Ramos (cell line): ENCODE results near the gene CLINT1.
"Not testable (repeated sequence)": the region's sequence is repeated elsewhere in the genome, so short reads cannot be mapped to it uniquely, and the experiment has no call there.

Source experiments
- in situ Hi-C: fragments of 300-500 bp; cut with MboI; formaldehyde crosslinking; loops from one replicate; pipeline ENCODE4 v1.14.3; 2022; ENCODE audit warnings: low sequenced_read_pairs; ENCODE audit not compliant: unreplicated experiment

Gene CLINT1

GRCh38 chr5:157864067-157864466 lies 5.1 kb upstream of the CLINT1 start:
- in situ Hi-C loops, result no loop called here

GRCh38 chr5:157862183-157862851 lies 3.4 kb upstream of the CLINT1 start:
- in situ Hi-C loops, result no loop called here

- in situ Hi-C loops, result no loop called here
Measured at GRCh38 chr5:157860898-157861890, 2.2 kb upstream of the CLINT1 start.

GRCh38 chr5:157859227-157859575 lies 256 bp upstream of the CLINT1 start:
- in situ Hi-C loops, result no loop called here

- in situ Hi-C loops, result no loop called here
Measured at GRCh38 chr5:157857816-157858526, 974 bp downstream of the CLINT1 start.

GRCh38 chr5:157855404-157855994 lies 3.4 kb downstream of the CLINT1 start:
- in situ Hi-C loops, result no loop called here

GRCh38 chr5:157853365-157853764 lies 5.6 kb downstream of the CLINT1 start:
- in situ Hi-C loops, result not testable (repeated sequence)

GRCh38 chr5:157845914-157846598 lies 12.9 kb downstream of the CLINT1 start:
- in situ Hi-C loops, result no loop called here

- in situ Hi-C loops, result no loop called here
Measured at GRCh38 chr5:157842787-157843186, 16.2 kb downstream of the CLINT1 start.

GRCh38 chr5:157842185-157842584 lies 16.8 kb downstream of the CLINT1 start:
- in situ Hi-C loops, result no loop called here

- in situ Hi-C loops, result no loop called here
Measured at GRCh38 chr5:157839157-157839795, 19.7 kb downstream of the CLINT1 start.

GRCh38 chr5:157836121-157836753 lies 22.7 kb downstream of the CLINT1 start:
- in situ Hi-C loops, result no loop called here

GRCh38 chr5:157835041-157835440 lies 23.9 kb downstream of the CLINT1 start:
- in situ Hi-C loops, result no loop called here

- in situ Hi-C loops, result loop anchor here (5.0 kb wide), 1 partner anchor 88 kb away; no protein-coding TSS in a partner anchor
Measured at GRCh38 chr5:157828944-157829639, 29.9 kb downstream of the CLINT1 start.

- in situ Hi-C loops, result loop anchor here (5.0 kb wide), 1 partner anchor 89 kb away; no protein-coding TSS in a partner anchor
Measured at GRCh38 chr5:157828105-157828943, 30.6 kb downstream of the CLINT1 start.

- in situ Hi-C loops, result loop anchor here (5.0 kb wide), 1 partner anchor 90 kb away; no protein-coding TSS in a partner anchor
Measured at GRCh38 chr5:157827423-157827822, 31.5 kb downstream of the CLINT1 start.

- in situ Hi-C loops, result no loop called here
Measured at GRCh38 chr5:157823655-157824054, 35.3 kb downstream of the CLINT1 start.
